HUES6 (cell line): ENCODE data around the gene ADGRD1.

ENCODE experiments used
- H3K27ac ChIP-seq: 2 replicates; pipeline ENCODE4 v1.7.0; 2013; ENCODE audit warnings: low read depth, mild to moderate bottlenecking, low read length, inconsistent platforms
- H3K27me3 ChIP-seq: 2 replicates; pipeline ENCODE4 v1.6.1; 2013; ENCODE audit warnings: low read length; ENCODE audit not compliant: control insufficient read depth, insufficient read depth
- H3K36me3 ChIP-seq: 2 replicates; pipeline ENCODE4 v1.6.1; 2013; ENCODE audit warnings: low read length; ENCODE audit not compliant: control insufficient read depth, insufficient read depth
- H3K4me1 ChIP-seq: 2 replicates; pipeline ENCODE4 v1.6.1; 2013; ENCODE audit warnings: low read length; ENCODE audit not compliant: control insufficient read depth, insufficient read depth
- H3K4me3 ChIP-seq: 2 replicates; pipeline ENCODE4 v1.5.1; 2013; ENCODE audit warnings: low read depth, low read length
- H3K9ac ChIP-seq: one replicate; pipeline ENCODE4 v1.6.1; 2013; ENCODE audit warnings: mild to moderate bottlenecking, low read length
- H3K9me3 ChIP-seq: 2 replicates; pipeline ENCODE4 v1.6.1; 2013; ENCODE audit warnings: low read depth, low read length; ENCODE audit not compliant: control insufficient read depth, insufficient read depth

Gene ADGRD1

DNA sequence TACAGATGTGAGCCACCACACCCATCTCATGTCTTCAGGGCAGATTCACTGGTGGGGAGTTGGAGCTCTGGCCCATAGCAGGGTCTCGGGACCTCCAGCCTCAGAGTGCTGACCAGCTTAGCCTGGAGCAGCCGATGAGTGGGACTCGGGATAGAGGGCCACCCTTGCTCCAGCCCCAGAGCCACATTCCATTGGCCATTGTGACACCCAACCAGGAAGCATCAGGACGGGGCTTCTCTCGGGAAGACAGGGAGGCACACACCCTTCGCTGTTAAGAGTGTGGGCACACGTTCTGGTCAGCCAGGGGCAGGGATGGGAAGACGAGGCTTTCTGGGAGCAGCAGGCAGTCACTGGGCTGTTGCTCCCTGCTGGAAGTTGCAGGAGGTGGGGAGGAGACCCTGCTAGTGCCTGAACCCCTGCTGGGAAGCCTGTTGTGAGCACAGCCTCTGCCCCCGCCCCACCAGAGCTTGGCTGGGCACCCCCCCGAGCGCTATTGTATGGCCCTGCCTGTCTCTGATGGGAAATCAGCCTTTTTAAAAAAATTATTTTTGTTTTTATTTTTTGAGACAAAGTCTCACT, 1.6 kb downstream of the ADGRD1 start:
- H3K9me3 ChIP-seq, result peaks cover 2% of the 10 kb centered on the region; the same call in 1 of the 2 replicates
- no peaks in the 10 kb centered on the region for H3K36me3 ChIP-seq
- H3K4me3 ChIP-seq, result no peak overlapping the region; the same call in 1 of the 2 replicates
- H3K27me3 ChIP-seq, result peaks cover 14% of the 10 kb centered on the region; the same call in 1 of the 2 replicates
- no peak overlapping the region for H3K9ac ChIP-seq
- no peak overlapping the region for H3K27ac ChIP-seq
- peaks cover 36% of the 10 kb centered on the region for H3K4me1 ChIP-seq

DNA sequence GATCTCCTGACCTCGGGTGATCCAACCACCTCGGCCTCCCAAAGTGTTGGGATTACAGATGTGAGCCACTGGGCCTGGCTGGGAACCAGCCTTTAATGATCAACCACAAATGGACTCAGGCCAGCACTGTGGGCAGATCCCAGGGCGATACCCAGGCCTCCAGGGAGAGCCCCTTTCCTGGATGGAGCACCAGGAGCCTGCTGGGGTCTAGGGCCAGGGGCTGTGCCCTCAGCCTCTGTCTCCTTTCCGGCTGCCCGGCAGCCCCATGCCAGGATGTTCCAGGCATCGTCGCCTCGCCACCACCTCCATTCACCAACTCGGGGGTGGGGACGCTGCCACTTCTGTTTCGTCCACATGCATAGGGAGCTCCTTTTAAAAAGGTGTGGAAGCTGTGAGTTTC, 2.3 kb downstream of the ADGRD1 start:
- H3K9me3 ChIP-seq, result peaks cover 2% of the 10 kb centered on the region; the same call in 1 of the 2 replicates
- peaks cover 14% of the 10 kb centered on the region; the same call in 1 of the 2 replicates for H3K27me3 ChIP-seq
- H3K9ac ChIP-seq, result no peak overlapping the region
- H3K4me3 ChIP-seq, result no peak overlapping the region
- no peak overlapping the region for H3K27ac ChIP-seq
- no peaks in the 10 kb centered on the region for H3K36me3 ChIP-seq
- peaks cover 36% of the 10 kb centered on the region for H3K4me1 ChIP-seq

DNA sequence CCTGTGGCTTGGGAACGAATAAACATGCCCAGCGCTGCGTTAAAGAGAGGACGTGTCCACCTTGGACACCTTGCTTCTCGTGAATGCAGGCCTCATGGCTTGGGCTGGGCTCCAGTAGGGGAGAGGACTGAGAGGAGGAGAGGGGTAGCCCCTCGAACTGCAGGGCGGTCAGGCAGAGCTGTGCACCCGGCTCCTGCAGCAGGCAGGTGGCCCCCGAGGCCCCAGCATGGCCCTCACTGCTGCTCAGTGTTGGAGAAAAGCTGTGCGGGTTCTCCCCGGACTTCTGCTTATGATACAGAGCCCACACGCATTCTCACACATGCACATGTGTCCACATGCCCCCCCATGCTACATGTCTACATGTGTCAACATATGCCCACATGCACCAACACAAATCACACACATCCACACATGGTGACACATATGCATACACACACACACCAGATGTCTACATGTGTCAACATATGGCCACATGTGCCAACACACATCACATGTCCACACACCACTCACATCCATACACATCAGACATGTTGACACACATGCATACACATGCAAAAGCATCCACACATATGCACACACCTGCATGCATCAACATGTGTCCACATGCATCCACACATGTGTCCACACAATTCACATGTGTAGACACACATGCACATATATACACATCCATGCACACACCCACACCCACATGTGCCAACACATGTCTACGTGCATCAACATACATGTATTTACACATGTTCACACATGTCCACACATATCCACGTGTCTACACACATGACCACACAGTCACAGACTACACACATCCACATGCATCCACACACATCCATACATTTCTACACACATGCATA, 3.0 kb downstream of the ADGRD1 start:
- peaks cover 14% of the 10 kb centered on the region; the same call in 1 of the 2 replicates for H3K27me3 ChIP-seq
- no peak overlapping the region for H3K4me3 ChIP-seq
- no peaks in the 10 kb centered on the region for H3K36me3 ChIP-seq
- peaks cover 33% of the 10 kb centered on the region for H3K4me1 ChIP-seq
- no peak overlapping the region for H3K9ac ChIP-seq
- peaks cover 2% of the 10 kb centered on the region; the same call in 1 of the 2 replicates for H3K9me3 ChIP-seq
- H3K27ac ChIP-seq, result no peak overlapping the region

DNA sequence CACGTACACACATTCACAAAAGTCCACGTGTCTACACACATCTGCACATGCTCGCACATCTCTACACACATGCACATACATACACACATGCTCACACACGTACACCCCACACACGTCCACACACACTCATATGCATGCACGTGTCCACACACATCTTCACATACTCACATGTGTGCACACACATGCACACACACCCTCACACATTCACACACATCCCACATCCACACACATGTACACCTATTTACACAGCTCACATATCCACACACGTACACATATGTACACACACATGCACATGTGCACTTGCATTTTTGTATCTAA, 3.6 kb downstream of the ADGRD1 start:
- H3K9ac ChIP-seq, result no peak overlapping the region
- H3K4me3 ChIP-seq, result no peak overlapping the region
- H3K27me3 ChIP-seq, result peaks cover 14% of the 10 kb centered on the region; the same call in 1 of the 2 replicates
- peaks cover 27% of the 10 kb centered on the region for H3K4me1 ChIP-seq
- no peak overlapping the region for H3K27ac ChIP-seq
- peaks cover 2% of the 10 kb centered on the region; the same call in 1 of the 2 replicates for H3K9me3 ChIP-seq
- H3K36me3 ChIP-seq, result no peaks in the 10 kb centered on the region

DNA sequence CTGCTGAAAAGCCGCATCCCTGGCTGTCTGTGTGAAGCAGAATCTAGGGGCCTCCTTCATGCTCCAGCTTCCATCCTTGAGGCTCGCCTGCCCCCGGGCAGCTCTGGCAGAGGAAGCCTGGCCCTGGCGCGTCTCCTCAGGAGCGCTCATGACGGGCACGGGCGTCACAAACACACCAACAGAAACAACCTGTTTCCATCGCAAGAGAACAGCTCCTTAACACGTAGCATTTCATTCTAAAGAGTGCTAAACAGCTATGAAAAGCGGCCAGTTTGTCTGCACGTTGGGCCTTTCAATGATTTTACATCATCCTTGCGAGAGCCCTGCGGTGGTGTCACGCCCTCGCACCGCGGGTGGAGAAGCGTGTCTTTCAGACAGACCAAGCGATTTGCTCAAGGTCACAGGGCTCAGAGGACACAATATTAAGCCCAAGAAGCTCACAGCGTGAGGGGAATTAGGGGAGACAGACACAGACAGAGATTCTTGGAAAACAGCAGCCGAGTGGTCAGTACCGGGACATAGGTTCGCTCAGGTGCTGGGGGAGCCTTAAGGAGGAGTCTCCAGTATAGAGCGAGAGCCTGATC, 4.9 kb downstream of the ADGRD1 start:
- Histone ChIP-seq H3K4me3 (no peak overlapping the region), H3K4me1 (peaks cover 13% of the 10 kb centered on the region), H3K9me3 (peaks cover 2% of the 10 kb centered on the region; the same call in 1 of the 2 replicates), H3K27ac (no peak overlapping the region), H3K36me3 (no peaks in the 10 kb centered on the region), H3K9ac (no peak overlapping the region), H3K27me3 (peaks cover 11% of the 10 kb centered on the region; the same call in 1 of the 2 replicates)

DNA sequence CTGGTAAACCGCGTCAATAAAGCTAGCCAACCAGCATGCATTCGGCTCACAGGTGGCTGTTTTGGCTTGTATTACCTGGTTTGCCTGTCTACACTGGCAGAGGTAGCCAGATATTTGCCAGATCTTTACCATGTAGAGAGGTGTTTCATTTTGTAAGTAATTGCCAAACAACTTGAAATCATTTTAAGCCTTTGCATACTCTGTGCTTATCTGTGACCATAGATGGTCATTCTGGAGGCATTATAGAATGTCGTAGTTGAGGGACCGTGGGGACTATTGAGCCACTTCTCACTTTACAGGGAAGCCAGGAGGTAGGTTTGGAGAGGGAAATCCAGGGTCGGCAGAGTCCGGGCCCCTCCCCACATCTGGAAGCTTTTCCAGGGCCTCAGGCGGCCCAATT, 5.9 kb downstream of the ADGRD1 start:
- peaks cover 1% of the 10 kb centered on the region; the same call in 1 of the 2 replicates for H3K27me3 ChIP-seq
- H3K36me3 ChIP-seq, result no peaks in the 10 kb centered on the region
- H3K27ac ChIP-seq, result no peak overlapping the region
- peaks cover 2% of the 10 kb centered on the region; the same call in 1 of the 2 replicates for H3K9me3 ChIP-seq
- peaks cover 4% of the 10 kb centered on the region for H3K4me1 ChIP-seq
- H3K4me3 ChIP-seq, result no peak overlapping the region
- H3K9ac ChIP-seq, result no peak overlapping the region

DNA sequence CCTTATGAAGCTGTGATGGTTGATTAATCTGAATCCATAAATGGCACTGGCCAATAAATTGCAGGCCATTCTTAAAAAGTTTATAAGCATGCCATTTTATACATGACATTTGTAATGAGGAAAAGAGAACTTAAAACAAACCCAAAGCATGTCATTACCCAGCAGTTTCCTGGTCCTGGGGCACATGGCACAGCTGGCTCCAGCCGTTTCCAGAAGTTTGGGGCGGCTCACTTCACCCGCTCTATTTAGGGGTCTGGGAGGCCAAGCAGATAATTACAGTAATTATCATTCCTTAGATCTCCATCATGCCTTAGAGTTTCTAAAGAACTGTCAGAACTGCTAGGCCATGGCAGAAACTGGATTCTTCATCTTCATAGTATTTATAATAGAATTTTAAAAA, 6.4 kb downstream of the ADGRD1 start:
- Histone ChIP-seq H3K36me3 (no peaks in the 10 kb centered on the region), H3K4me1 (peaks cover 4% of the 10 kb centered on the region), H3K27ac (no peak overlapping the region), H3K4me3 (no peak overlapping the region), H3K9me3 (peaks cover 2% of the 10 kb centered on the region; the same call in 1 of the 2 replicates), H3K27me3 (no peaks in the 10 kb centered on the region), H3K9ac (no peak overlapping the region)

DNA sequence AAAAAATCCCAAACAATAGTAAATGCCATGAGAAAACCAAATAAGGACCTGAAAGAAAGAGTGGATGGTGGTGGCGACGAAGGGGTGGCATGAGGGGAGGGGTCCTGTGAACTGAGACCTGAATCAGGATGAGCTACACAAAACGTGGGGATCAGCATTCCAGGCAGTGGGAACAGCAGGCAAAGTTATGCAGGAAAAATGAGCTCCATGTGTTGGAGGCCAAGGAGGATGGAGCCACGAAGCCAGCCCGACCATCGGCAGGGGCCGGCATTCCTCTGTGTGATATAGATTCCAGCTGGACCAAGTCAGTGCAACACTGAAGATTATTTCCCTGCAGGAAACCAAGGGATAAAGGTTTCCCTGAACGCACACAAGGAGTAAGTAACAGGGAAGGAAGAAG, 7.1 kb downstream of the ADGRD1 start:
- H3K36me3 ChIP-seq, result no peaks in the 10 kb centered on the region
- H3K27ac ChIP-seq, result no peak overlapping the region
- no peak overlapping the region for H3K9ac ChIP-seq

DNA sequence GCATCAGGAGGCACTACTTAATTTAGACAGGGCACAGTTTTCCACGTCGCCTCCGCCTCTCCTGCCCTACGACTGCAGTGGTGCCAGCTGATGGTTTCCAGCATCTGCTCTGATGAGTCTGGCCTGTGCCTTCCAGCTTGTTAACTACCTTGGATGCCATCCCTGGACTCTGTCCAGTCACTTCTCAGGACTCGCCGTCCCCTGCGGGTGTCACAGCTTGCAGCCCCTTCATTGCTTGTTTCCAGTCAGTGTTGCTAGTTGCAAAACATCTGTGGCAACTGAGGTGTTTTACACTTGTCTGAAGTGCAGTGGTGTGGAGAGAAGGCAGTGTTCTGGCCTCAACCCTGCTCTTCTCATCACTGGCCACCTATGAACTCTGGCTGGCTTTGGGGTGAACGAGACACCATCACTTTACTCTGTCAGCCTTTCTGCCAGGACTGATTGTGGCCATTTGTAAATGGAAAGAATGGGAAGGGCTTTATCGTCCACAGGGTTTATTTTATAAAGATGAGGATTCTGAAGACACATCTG, 8.3 kb downstream of the ADGRD1 start:
- no peak overlapping the region for H3K9ac ChIP-seq
- H3K4me1 ChIP-seq, result no peaks in the 10 kb centered on the region
- no peak overlapping the region for H3K27ac ChIP-seq
- H3K27me3 ChIP-seq, result no peaks in the 10 kb centered on the region
- H3K4me3 ChIP-seq, result no peak overlapping the region
- no peaks in the 10 kb centered on the region for H3K36me3 ChIP-seq
- H3K9me3 ChIP-seq, result peaks cover 1% of the 10 kb centered on the region; the same call in 1 of the 2 replicates

More for the DNA sequence above, 7.1 kb downstream of the ADGRD1 start:
- Histone ChIP-seq H3K9me3 (peaks cover 2% of the 10 kb centered on the region; the same call in 1 of the 2 replicates), H3K27me3 (no peaks in the 10 kb centered on the region), H3K4me3 (no peak overlapping the region), H3K4me1 (no peaks in the 10 kb centered on the region)

DNA sequence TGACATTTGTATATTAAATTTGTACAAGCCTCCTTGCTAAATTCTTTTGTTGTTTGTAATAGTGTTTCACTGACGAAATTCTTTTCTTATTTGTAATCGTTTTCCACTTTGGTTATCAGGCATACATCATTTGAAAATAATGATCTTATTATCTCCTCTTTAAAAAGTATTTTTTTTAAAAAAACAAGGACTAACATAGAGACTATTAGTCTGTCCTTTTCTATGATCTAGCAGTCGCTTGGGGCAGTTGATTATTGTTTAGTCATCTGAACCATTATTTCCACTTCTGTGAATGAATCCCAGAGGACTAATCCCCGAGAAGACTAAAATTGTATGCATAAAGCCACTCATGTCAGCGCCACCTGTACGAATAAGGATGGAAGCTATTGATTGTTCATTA, 11.5 kb downstream of the ADGRD1 start:
- H3K27me3 ChIP-seq, result no peaks in the 10 kb centered on the region
- 0 out of 2 replicates have a peak, but pooled peaks cover 3% of the 10 kb centered on the region for H3K9me3 ChIP-seq
- no peak overlapping the region for H3K4me3 ChIP-seq
- H3K27ac ChIP-seq, result no peak overlapping the region
- H3K4me1 ChIP-seq, result no peaks in the 10 kb centered on the region
- no peak overlapping the region for H3K9ac ChIP-seq
- H3K36me3 ChIP-seq, result no peaks in the 10 kb centered on the region
